GM15510 (cell line): Measurements from ENCODE around the gene SYNDIG1.

Source experiments
- POLR2A ChIP-seq: IDR thresholded peaks from 3 replicates; pipeline ENCODE4 v1.6.1; 2011; ENCODE audit warnings: borderline replicate concordance; ENCODE audit not compliant: insufficient read length; ENCODE audit errors: extremely low read depth

The SYNDIG1 gene

DNA sequence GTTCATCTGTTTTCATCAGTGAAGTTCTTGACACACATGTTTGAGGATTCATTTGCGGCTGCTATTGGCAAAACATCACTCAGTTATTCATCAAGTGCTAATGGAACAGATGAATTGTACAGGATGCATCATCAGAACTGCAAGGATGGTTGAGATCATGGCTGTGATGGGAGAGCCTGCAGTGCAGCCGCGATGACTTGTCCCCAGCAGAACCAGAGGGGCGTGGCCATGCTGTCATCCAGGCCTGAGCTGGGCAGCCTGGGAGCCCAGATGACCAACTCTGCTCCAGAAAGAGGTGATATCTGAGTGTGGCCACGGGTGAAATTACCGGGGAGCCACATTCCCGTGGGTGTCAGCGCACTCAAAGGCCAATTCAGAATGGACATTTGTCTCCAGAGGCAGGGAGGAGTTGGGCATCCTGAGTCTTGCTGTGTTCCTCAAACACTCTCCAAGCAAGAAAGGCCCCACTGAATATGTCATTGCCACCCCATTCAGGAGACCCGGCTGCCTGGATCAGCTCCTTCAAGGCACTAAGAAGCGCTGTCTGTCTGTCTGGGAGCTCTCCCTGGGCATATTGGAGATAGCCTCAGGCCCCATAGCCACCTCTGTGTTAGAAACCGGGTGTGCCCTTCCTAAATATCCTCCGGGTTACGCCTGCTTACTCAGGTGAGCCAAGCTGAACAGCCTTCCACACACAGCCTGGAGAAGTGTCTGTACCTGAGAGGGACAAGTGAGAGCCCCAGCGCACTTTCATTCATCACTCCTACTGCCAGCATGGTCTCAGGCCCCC, 66.7 kb downstream of the SYNDIG1 start:
- no peak for TF ChIP-seq POLR2A

DNA sequence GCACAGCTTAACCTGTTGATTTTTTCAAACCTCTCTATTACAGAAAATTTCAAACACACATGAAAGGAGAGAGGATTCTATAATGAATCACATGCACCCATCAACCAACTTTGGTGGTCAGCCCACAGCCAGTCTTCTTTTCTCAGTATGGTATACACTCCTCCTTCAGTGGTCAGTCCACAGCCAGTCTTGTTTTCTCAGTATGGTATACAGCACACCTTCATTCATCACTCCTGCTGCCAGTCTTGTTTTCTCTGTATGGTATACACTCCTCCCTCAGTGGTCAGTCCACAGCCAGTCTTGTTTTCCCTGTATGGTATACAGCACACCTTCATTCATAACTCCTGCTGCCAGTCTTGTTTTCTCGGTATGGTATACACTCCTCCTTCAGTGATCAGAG, 67.8 kb downstream of the SYNDIG1 start:
- TF ChIP-seq POLR2A = no peak

DNA sequence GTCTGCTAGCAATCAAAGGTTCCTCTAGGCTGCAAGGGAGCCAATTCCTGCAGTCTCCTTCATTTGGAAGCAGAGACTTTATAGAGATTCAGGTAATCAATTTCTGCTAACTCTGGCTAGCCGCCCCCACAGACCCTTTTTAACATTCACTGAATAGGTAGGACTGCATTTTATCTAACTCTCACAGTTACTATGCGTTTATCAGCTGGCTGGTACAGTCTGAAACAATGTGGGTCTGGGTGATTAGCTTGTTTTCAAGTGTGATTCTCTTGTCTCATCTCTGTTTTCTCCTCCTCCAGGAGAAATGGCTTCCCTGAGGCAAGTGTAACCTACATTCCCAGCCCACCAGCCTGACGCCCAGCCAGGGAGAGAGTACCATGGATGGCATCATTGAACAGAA, 73.3 kb downstream of the SYNDIG1 start:
- no peak for TF ChIP-seq POLR2A

DNA sequence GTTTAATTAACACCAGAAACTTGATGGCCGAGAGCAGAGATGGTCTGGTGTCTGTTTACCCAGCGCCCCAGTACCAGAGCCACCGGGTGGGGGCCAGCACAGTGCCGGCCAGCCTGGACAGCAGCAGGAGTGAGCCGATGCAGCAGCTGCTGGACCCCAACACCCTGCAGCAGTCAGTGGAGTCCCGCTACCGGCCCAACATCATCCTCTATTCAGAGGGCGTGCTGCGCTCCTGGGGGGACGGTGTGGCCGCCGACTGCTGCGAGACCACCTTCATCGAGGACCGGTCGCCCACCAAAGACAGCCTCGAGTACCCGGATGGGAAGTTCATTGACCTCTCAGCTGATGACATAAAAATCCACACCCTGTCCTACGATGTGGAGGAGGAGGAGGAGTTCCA, 73.7 kb downstream of the SYNDIG1 start:
- no peak for TF ChIP-seq POLR2A

DNA sequence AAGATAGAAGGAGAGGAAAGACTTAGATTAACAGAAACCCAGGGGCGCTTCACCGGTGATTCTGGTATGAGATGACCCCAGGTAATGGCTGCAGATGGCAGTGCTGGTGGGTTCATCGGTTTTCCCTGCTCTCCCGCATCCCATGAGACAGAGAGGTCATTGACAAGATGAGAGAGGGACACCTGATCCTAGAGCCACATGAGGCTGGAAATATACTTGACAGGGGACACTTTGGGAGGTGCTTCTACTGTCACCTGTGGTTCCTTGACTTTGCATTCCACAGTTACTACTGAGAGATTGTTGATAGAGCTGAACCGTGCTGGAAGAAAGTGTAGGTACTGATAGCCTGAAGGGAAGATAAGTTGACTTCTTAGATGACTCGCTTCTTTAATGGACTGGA, 74.3 kb downstream of the SYNDIG1 start:
- TF ChIP-seq POLR2A = no peak

DNA sequence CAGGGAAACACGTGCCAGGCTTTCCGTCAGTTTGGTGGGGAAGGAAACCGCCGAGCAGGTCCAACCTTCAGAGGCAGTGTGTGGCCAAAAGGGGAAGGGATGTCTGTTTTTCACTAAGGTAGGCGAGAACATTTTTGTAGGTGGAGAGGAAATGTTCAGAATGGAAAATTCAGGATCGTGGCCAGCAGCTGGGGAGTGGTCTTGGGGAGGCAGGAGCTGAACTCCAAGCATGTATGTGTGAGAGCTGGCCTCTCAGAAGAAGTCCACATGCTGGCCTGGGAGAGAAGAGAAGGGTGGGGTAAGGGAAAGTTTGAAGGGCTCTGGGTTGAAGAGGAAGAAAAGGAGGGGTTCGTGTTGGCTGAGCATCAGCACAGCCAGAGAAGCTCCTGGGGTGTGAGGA, 74.9 kb downstream of the SYNDIG1 start:
- no peak for TF ChIP-seq POLR2A

DNA sequence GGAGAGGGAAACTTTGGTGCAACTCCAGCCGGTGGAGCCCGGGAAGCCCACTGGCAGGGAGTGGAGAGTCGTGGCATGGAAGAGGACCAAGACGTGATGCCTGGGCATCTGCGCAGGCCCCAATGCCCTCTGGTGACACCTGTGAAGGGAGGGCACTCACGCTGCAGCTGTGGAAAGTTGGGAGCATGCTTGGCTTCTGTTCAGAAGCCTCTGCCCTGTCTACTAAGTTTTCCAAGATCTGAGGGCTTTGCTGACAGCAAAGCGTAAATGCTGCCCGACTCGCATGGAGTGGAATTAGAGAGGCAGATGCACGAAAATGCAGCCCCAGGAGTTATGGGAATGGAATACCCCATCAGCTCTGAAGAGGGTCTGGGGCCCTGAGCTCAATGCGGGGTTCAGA, 75.7 kb downstream of the SYNDIG1 start:
- no peak for TF ChIP-seq POLR2A

GRCh38 chr20:24546232-24546892, 76.9 kb downstream of the SYNDIG1 start:
- TF ChIP-seq POLR2A = no peak

DNA sequence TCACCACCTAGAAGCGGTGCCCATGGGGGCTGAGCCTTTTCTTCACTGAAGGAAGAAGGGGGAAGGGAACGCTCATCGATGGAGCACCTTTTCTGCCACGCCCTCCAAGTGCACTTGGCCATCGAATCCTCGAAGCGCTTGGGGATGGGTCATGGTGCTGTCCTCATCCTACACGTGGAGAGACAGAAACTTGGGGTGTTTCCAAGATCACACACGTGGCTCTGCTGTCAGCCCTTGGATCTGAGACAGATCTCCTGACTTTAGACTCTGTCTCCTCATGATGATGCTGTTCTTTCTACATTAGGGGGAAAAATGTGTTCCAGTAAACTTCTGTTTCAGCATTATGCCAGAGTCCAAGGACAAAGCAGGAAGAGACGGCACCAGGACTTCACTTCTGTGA, 78.5 kb downstream of the SYNDIG1 start:
- TF ChIP-seq POLR2A = no peak

DNA sequence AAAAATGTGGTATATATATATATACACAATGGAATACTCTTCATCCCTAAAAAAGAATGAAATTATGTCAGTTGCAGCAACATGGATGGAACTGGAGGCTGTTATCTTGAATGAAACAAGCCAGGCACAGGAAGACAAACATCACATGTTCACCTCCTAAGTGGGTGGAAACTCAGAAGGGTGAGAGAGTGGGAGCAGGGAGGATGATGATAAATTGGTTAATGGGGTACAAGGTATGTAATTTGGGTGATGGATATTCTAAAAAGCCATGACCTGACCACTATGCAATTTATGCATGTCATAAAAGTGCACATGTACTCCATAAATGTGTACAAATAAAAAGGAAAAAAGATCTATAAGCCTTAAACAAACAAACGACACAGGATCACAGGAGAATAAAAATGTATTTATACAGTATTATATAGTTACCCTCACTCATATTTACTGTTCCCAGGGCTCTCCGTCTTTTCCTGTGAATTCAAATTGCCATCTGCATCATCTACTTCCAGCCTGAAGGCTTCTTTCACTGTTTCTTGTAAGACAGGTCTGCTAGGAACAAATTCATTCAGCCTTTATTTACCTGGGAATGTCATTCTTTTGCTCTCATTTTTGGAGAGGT, 89.8 kb downstream of the SYNDIG1 start:
- TF ChIP-seq POLR2A = no peak

DNA sequence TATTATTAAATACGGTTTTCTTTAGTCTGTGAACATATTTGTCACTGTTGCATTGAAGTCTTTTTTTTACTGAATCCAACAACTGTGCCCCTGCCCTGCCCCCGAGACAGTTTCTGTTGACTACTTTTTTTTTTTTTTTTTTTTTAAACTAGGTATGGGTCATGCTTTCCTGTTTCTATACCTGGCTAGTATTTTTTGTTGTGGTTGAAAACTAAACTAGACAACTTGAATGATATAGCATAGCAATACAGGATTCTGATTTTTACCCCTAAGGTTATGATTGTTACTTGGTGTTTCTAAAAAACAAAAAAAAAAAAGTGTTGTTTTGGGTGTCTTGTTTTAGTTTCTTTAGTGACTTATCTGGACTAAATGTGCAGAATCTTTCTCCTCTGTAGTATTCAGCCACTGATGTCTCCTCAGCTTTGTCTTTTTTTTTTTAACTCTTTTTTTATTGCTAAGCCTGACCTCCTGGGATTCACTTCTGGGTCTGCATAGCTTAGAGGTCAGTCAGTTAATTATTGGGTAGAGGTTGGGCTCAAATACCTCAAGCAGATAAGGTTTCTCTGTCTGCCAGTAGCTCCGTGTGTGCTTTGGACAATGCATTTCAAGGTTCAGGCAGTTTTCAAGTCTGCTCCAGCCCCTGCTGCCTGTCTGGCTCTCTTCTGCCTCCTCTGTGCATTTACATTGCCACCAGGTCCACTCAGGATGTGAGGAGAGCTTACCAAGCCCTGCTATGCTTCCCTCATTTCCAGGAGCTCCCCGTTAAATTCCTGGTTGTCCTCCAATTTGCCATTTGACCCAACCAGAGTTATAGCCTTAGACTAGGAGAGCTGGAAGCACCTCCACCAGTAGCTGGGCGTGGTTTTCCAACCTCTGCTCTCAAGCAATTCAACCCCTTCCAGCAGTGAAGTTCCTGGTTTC, 91.4 kb downstream of the SYNDIG1 start:
- no peak for TF ChIP-seq POLR2A

GRCh38 chr20:24565835-24566351, 96.5 kb downstream of the SYNDIG1 start:
- no peak for TF ChIP-seq POLR2A

DNA sequence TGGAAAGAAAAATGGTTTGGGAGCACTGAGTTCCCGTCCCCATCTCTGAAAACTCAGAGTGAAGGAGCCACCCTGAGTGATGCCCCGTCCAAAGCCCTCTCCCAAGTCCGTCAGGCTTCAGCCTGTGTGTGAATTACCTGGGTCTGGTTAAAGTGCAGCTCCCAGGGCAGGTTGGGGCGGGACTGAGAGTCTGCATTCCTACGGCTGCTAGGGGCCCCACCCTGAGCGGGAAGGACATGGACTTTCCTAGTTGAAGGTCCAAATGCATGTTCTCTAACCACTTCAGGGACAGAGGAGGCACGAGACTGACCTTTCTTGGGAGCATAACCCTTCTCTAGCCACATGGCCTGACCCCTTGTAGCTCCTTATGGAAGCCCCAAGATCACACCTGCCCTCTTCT, 97.2 kb downstream of the SYNDIG1 start:
- no peak for TF ChIP-seq POLR2A

- no peak for TF ChIP-seq POLR2A
These were observed 98.1 kb downstream of the SYNDIG1 start for GRCh38 chr20:24567508-24567907.
